Stimulated activated CD8-positive, alpha-beta memory T cell treated with anti-CD3 and anti-CD28 coated beads, Interleukin-7, amount 100 ng/mL, for 4 hours (primary cell): ENCODE measurements around the gene SVIP.

ENCODE experiments used
- DNase-seq, 2 donors: peaks; one replicate each; pipeline ENCODE4 v3.0.0-alpha.2; 2020; ENCODE audit warnings: low read depth in 2 of 2

The SVIP gene

GRCh38 chr11:22792497-22792896, 37.1 kb downstream of the SVIP start:
- DNase-seq = no peak

DNA sequence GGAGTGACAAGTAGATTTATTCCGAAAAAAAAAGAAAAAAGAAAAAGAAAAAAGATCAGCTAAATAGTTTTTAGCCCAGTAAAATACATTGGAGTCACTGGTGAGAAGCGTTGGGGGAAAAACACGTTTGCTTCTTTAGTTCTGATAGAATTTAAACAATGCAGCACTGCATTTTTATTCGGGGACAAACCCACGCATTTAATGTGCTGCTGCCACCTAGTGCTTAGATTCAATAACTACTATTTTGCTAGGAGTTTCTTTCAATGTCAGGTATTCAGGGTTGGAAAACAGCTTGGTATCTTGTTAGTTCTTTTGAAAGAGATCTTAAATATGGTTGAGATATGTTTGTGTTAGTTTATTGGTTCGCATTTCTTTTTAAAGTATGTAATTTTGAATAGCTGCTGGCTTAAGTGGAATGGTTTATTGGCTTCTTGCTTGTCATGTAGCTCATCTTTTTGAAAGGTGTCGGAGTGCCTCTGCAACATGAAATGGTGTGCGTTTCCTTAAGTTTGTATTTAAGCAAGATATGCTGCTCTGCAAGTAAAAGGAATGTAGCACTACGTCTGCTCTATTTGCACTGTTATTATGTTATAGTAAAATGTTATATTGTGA, 41.9 kb downstream of the SVIP start:
- DNase-seq = peak in 1 of 2 donors; percentile 2

GRCh38 chr11:22787055-22787454, 42.5 kb downstream of the SVIP start:
- no peak for DNase-seq

- DNase-seq = no peak
Measured at GRCh38 chr11:22786475-22786874, 43.1 kb downstream of the SVIP start.

GRCh38 chr11:22785251-22785650, 44.4 kb downstream of the SVIP start:
- DNase-seq = no peak

- DNase-seq = no peak
Measured at GRCh38 chr11:22780952-22781593, 48.5 kb downstream of the SVIP start.

DNA sequence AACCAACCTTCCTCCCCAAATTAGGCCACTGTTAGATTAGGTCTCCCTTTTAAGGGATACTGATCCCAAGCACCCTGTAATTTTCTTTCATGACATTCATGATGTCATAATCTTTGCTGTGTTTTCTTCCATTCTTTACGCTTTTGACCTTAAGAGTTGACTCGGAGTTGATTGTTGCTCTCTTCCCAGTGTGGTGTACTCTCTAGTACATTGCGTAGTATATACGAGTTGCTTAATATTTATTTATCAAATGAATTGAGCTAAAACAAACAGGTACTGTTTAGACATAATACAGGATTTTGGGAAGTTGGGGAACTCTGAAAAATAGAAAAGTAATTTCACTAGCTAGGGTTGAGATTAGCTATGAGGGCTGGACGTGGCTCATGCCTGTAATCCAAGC, 49.8 kb downstream of the SVIP start:
- no peak for DNase-seq

- no peak for DNase-seq
Measured at GRCh38 chr11:22778642-22779041, 51.0 kb downstream of the SVIP start.

DNA sequence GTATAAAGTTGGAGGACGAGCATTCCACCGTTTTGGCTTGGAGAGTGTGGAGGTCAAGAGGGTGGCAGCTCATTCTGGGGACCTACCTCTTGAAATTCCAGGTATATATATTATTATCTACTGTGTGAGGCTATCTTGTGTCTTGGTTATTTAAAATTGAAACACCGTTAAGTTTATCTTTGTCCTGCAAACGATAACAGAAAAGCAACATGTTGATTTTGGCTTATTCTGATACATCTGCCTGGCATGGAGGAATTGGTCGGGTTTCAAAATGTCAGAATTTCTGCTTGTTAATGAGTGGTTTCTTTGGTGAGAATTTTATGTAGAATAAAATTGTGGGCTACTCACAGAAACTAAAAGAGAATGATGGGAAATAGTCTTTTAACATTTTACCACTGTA, 54.4 kb downstream of the SVIP start:
- no peak for DNase-seq

- DNase-seq = no peak
Measured at GRCh38 chr11:22774716-22775115, 54.9 kb downstream of the SVIP start.

DNA sequence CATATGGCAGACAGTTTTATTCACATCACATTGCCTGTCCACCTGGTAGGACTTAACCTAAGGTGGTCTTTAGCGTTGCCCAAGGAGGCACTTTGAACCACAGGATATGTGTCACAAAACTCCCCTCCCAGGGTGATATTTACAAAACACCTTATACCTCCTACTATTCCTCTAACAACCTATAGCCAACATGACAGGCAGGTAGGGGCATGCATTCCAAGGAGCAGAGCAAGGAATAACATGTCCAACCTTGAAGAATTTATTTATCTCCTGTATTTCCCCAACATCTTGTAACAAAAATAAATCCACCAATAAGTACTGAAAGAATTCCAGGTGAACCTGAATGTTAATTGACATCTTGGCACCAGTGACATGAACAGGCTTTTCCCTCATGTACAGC, 60.5 kb downstream of the SVIP start:
- DNase-seq = no peak
